Right atrium auricular region (tissue), 2 donors: ENCODE results near the gene DUSP1. TPM values are rescaled to one million over a fixed set of nuclear protein-coding genes. Genes with fewer than 3 reads are reported as not detected.
"Not testable (repeated sequence)": the region's sequence is repeated elsewhere in the genome, so short reads cannot be mapped to it uniquely, and the experiment has no call there.

Source experiments
- DNase-seq: peaks from one replicate; pipeline ENCODE4 v3.0.0-alpha.2; 2019; ENCODE audit warnings: low spot score
- H3K27ac ChIP-seq, 2 donors: fragments of 200-600 bp; sonication (generic); 1 replicate in 1 of 2; 2 replicates in 1 of 2; pipeline ENCODE4 v1.5.1; 2016 to 2019
- H3K27me3 ChIP-seq, 2 donors: fragments of 200-600 bp; sonication (generic); one replicate each; pipeline versions ENCODE4 v1.5.1 to v1.6.0; 2017 to 2019
- H3K36me3 ChIP-seq: fragments of 200-600 bp; sonication (generic); one replicate; pipeline ENCODE4 v1.5.1; 2016
- H3K4me1 ChIP-seq, 2 donors: fragments of 200-600 bp; sonication (generic); one replicate each; pipeline versions ENCODE4 v1.5.1 to v1.6.0; 2017 to 2019
- H3K4me3 ChIP-seq, 2 donors: fragments of 200-600 bp; sonication (generic); 1 replicate in 1 of 2; 2 replicates in 1 of 2; pipeline ENCODE4 v1.5.1; 2017 to 2019; ENCODE audit warnings: mild to moderate bottlenecking in 1 of 2, moderate library complexity in 1 of 2
- H3K9me3 ChIP-seq, 2 donors: fragments of 200-600 bp; sonication (generic); one replicate each; pipeline ENCODE4 v1.5.1; 2019
- total RNA-seq, 2 donors: library from RNA; depleted of rRNA; stranded (reverse); fragments of >200 nt; gene quantifications; one replicate each; pipeline ENCODE4 v1.1.0, GENCODE V29; 2016
- TF ChIP-seq, protein P1 (sequence below), 2 donors: fragments of 200-600 bp; sonication (generic); IDR thresholded peaks; one replicate each; pipeline ENCODE4 v1.5.1; 2019; ENCODE audit warnings: antibody characterized with exemption in 2 of 2

The DUSP1 gene
- total RNA-seq, 2 donors from 2014 or later, result 804 to 819 TPM

DNA sequence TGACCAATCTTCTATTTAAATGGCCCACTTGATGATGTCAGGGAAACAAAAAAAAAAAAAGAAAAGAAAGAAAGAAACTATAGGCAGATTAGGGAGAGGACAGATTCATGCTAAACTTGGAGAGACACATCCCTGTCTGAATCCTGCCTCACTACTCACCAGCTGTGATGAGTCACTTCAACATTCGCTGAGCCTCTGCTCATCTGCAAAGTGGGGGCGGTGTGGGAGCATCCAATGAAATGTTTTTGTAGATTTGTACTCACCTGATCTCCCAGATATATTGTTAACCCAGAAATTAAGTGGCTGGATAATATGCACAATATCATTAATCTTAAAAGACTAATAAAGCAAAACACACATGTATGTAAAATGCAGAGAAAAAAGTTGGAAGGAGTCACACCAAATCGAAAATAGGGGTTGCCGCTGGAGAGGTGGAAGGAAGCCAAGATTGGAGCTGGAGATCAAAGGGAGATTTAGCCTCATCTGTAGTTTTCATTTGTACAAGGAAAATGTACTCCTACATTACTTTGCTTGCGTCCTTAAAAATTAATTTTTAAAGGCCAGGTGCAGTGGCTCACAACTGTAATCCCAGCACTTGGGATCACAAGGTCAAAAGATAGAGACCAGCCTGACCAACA is 46.0 kb upstream of the DUSP1 start:
- TF ChIP-seq, protein P1, sequence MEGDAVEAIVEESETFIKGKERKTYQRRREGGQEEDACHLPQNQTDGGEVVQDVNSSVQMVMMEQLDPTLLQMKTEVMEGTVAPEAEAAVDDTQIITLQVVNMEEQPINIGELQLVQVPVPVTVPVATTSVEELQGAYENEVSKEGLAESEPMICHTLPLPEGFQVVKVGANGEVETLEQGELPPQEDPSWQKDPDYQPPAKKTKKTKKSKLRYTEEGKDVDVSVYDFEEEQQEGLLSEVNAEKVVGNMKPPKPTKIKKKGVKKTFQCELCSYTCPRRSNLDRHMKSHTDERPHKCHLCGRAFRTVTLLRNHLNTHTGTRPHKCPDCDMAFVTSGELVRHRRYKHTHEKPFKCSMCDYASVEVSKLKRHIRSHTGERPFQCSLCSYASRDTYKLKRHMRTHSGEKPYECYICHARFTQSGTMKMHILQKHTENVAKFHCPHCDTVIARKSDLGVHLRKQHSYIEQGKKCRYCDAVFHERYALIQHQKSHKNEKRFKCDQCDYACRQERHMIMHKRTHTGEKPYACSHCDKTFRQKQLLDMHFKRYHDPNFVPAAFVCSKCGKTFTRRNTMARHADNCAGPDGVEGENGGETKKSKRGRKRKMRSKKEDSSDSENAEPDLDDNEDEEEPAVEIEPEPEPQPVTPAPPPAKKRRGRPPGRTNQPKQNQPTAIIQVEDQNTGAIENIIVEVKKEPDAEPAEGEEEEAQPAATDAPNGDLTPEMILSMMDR (IDR thresholded peaks at IDR 0.05), result no peak

DNA sequence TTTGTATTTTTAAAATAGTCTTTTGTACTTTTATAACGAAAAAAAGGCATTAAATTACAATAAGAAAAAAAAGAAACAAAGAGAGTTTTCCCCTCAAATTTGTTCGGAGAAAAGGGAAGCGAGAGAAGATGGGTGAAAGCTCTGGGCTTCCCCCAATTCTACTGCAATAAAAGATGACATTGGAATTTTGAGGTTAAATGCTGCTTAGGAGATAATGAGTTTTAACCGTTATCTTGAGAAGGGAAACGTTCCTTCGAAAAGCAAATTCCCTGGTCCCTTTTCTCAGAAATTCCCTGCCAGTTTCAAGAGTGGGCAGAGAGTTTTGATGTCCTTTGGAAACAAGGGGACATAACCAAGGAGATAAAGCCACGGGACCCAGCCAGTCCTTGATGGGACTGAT is 44.6 kb upstream of the DUSP1 start:
- no peak for DNase-seq
- H3K27me3 ChIP-seq, result no peaks in the 10 kb centered on the region
- H3K27ac ChIP-seq, result no peak overlapping the region
- peaks cover 0 to 10% of the 10 kb centered on the region in 2 donors for H3K4me1 ChIP-seq
- H3K4me3 ChIP-seq, result no peak overlapping the region
- no peaks in the 10 kb centered on the region for H3K9me3 ChIP-seq
- TF ChIP-seq, protein P1 (IDR thresholded peaks at IDR 0.05), result no peak
- H3K36me3 ChIP-seq, result no peaks in the 10 kb centered on the region

More for the DNA sequence above, 46.0 kb upstream of the DUSP1 start:
- no peaks in the 10 kb centered on the region for H3K27me3 ChIP-seq
- no peaks in the 10 kb centered on the region for H3K36me3 ChIP-seq
- no peak overlapping the region for H3K4me3 ChIP-seq
- DNase-seq, result no peak
- H3K27ac ChIP-seq, result no peak overlapping the region
- no peaks in the 10 kb centered on the region for H3K9me3 ChIP-seq
- peaks cover 0 to 11% of the 10 kb centered on the region in 2 donors for H3K4me1 ChIP-seq

DNA sequence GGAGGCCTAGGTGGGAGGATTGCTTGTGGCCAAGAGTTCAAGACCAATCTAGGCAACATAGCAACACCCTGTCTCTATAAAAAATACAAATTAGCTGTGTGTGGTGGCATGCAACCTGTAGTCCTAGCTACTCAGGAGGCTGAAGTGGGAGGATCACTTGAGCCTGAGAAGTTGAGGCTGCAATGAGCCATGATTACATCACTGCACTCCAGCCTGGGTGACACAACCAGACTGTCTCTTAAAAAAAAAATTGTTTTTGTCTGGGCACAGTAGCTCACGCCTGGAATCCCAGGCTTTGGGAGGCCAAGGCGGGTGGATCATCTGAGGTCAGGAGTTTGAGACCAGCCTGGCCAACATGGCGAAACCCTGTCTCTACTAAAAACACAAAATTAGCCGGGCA is 40.0 kb upstream of the DUSP1 start:
- not testable (repeated sequence) for H3K36me3 ChIP-seq, H3K27me3 ChIP-seq, H3K4me1 ChIP-seq, DNase-seq, H3K4me3 ChIP-seq, H3K27ac ChIP-seq
- peaks cover 0 to 15% of the 10 kb centered on the region in 2 donors for H3K9me3 ChIP-seq

DNA sequence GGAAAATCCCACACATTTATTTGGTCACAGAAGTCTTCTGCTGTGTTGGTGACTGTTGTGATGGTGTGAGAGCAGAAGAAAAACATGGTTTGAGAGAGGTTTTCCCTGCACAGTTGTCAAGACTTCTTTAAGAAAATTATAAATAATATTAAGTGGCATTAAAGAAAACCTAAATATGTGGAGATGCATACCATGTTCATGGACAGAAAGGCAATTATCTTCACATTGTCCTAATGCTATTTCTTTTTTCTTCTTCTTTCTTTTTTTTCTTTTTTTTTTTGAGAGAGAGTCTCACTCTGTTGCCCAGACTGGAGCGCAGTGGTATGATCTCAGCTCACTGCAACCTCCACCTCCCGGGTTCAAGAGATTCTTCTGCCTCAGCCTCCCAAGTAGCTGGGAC is 38.8 kb upstream of the DUSP1 start:
- peaks cover 0 to 15% of the 10 kb centered on the region in 2 donors for H3K9me3 ChIP-seq
- no peak overlapping the region for H3K27ac ChIP-seq
- DNase-seq, result no peak
- H3K4me1 ChIP-seq, result no peaks in the 10 kb centered on the region
- H3K27me3 ChIP-seq, result no peaks in the 10 kb centered on the region
- TF ChIP-seq, protein P1 (IDR thresholded peaks at IDR 0.05), result no peak
- H3K4me3 ChIP-seq, result no peak overlapping the region
- no peaks in the 10 kb centered on the region for H3K36me3 ChIP-seq

DNA sequence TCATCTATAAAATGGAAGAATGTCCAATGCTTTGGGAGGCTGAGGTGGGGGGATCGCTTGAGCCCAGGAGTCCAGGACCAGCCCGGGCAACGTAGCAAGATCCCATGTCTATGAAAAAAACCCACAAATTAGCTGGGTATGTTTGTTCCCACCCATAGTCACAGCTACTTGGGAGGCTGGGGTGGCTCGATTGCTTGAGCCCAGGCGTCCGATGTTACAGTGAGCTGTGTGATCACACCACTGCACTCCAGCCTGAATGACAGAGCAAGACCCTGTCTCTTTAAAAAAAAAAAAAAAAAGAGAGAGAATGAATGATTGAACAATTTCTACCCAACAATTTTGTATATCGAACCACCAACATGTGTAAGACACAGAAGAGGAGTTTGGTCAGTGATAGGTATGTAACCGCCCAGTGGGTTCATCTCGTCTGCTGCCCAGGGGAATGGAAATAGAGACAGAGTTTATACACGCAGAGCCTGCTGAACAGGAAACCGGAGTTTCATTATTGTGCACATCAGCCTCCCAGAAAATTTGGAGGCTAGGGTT is 36.8 kb upstream of the DUSP1 start:
- Histone ChIP-seq H3K4me3 (peak overlapping the region in 1 of 2 donors; percentile 15), H3K9me3 (peaks cover 0 to 15% of the 10 kb centered on the region in 2 donors), H3K27me3 (no peaks in the 10 kb centered on the region), H3K36me3 (no peaks in the 10 kb centered on the region), H3K4me1 (no peaks in the 10 kb centered on the region), H3K27ac (peak overlapping the region; percentile 41 to 75)
- TF ChIP-seq, protein P1 (IDR thresholded peaks at IDR 0.05), result no peak
- no peak for DNase-seq

DNA sequence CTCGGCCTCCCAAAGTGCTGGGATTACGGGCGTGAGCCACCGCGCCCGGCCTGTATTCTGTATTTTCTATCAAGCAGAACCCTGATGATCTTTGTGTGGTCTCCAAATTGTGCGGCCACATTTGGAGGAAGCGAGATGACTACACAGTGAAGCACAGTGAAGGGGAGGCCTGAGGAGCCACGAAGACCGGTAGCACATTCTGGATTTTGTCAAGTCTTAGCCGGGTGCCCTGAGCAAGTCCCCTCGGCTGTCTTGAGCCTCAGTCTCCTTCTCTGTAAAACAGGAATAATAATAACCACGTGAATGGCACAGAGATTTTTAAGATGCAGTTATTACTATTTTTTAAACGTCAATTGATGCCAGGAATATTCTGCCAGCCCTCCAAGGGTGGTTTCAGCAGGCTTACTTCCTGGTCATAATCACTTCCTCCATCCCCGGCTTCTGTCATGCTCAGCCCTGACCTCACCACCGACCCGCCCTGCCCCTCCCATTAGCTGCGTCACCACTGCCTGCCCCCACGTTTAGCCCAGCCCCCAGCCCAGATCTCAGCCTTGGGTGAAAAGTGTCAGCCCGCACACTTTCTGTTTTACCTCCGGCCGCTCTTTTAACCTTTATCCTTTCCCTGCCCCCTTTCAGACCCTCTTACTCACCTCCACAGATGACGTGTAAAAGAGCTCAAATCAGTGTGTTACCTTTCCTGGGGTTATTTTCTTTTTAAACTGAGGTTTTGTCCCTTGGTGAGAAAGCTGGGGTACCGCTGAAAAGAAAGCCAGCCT is 36.1 kb upstream of the DUSP1 start:
- Histone ChIP-seq H3K9me3 (peaks cover 0 to 15% of the 10 kb centered on the region in 2 donors), H3K4me1 (no peaks in the 10 kb centered on the region), H3K27me3 (no peaks in the 10 kb centered on the region), H3K27ac (peak overlapping the region; percentile 69 to 75), H3K36me3 (no peaks in the 10 kb centered on the region), H3K4me3 (peak overlapping the region in 1 of 2 donors; percentile 15)
- DNase-seq, result peak; percentile 94
- TF ChIP-seq, protein P1 (IDR thresholded peaks at IDR 0.05), result no peak
